Tibial nerve (tissue), 3 donors: Measurements from ENCODE around the gene WFDC11.
"Not testable (repeated sequence)": the region's sequence is repeated elsewhere in the genome, so short reads cannot be mapped to it uniquely, and the experiment has no call there.

Experiments used
- POLR2A ChIP-seq, 2 donors: fragments of 450-650 bp; IDR thresholded peaks; one replicate each; pipeline ENCODE4 v1.6.1; 2017; ENCODE audit warnings: antibody characterized with exemption in 2 of 2, mild to moderate bottlenecking in 2 of 2, moderate library complexity in 2 of 2
- TF ChIP-seq, protein P1 (sequence below), 5 experiments: fragments of 200-600 bp in 3 of 5; fragments of 450-650 bp in 2 of 5; sonication (generic) in 3 of 5; IDR thresholded peaks; one replicate each; pipeline ENCODE4 v1.5.1; 2016 to 2019; ENCODE audit warnings: antibody characterized with exemption in 5 of 5, mild to moderate bottlenecking in 3 of 5, moderate library complexity in 2 of 5

GRCh38 chr20:45641076-45641475 is 29.0 kb downstream of the WFDC11 start:
- TF ChIP-seq, protein P1, sequence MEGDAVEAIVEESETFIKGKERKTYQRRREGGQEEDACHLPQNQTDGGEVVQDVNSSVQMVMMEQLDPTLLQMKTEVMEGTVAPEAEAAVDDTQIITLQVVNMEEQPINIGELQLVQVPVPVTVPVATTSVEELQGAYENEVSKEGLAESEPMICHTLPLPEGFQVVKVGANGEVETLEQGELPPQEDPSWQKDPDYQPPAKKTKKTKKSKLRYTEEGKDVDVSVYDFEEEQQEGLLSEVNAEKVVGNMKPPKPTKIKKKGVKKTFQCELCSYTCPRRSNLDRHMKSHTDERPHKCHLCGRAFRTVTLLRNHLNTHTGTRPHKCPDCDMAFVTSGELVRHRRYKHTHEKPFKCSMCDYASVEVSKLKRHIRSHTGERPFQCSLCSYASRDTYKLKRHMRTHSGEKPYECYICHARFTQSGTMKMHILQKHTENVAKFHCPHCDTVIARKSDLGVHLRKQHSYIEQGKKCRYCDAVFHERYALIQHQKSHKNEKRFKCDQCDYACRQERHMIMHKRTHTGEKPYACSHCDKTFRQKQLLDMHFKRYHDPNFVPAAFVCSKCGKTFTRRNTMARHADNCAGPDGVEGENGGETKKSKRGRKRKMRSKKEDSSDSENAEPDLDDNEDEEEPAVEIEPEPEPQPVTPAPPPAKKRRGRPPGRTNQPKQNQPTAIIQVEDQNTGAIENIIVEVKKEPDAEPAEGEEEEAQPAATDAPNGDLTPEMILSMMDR (IDR thresholded peaks at IDR 0.05) = not testable (repeated sequence)
- TF ChIP-seq POLR2A (IDR thresholded peaks at IDR 0.05) = not testable (repeated sequence)
